ENCODE measurements around the gene ATP6V1G2. TPM values are rescaled to one million over a fixed set of nuclear protein-coding genes. Genes with fewer than 3 reads are reported as not detected.
A peak's percentile ranks its signal among the peaks of the same experiment; 100 is the strongest.

The ATP6V1G2 gene
- total and polyA plus RNA-seq, 7 donors: 2.8 to 9.1 (median 5.0) TPM; not detected in 2

DNA sequence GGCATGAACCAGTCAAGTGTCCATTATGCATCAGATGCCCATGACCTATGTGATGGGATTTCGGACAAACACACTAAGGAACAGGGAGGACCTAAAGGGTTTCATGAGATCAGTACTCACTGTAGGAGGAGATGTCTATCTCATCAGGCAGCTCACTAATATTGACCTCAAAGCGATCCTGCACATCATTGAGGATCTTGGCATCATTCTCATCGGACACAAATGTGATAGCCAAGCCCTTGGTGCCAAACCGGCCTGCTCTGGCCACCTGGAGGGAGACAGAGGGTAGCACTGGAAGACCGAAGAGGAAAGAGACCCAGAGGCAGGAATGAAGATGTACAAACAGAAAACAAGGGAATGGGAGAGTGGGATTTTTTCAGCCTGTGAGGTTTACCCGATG is 15.7 kb downstream of the ATP6V1G2 start:
- no peaks in the 10 kb centered on the region for H3K27me3 ChIP-seq
- no peak for DNase-seq
- intact Hi-C loops (cut with DNase I): no loop called here
- no peaks in the 10 kb centered on the region for H3K4me1 ChIP-seq
- TF ChIP-seq, protein P1, sequence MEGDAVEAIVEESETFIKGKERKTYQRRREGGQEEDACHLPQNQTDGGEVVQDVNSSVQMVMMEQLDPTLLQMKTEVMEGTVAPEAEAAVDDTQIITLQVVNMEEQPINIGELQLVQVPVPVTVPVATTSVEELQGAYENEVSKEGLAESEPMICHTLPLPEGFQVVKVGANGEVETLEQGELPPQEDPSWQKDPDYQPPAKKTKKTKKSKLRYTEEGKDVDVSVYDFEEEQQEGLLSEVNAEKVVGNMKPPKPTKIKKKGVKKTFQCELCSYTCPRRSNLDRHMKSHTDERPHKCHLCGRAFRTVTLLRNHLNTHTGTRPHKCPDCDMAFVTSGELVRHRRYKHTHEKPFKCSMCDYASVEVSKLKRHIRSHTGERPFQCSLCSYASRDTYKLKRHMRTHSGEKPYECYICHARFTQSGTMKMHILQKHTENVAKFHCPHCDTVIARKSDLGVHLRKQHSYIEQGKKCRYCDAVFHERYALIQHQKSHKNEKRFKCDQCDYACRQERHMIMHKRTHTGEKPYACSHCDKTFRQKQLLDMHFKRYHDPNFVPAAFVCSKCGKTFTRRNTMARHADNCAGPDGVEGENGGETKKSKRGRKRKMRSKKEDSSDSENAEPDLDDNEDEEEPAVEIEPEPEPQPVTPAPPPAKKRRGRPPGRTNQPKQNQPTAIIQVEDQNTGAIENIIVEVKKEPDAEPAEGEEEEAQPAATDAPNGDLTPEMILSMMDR (IDR thresholded peaks at IDR 0.05): no peak
- TF ChIP-seq POLR2AphosphoS5 (IDR thresholded peaks at IDR 0.05): no peak
- TF ChIP-seq EP300 (IDR thresholded peaks at IDR 0.05): no peak
- TF ChIP-seq POLR2A (IDR thresholded peaks at IDR 0.05): no peak
- no peak overlapping the region for H3K4me3 ChIP-seq
- H3K27ac ChIP-seq: no peak overlapping the region
- peaks cover 36 to 63% (median 56%) of the 10 kb centered on the region in 4 donors for H3K36me3 ChIP-seq
- 69 to 73% methylated on average over 6 of the region's 6 CpGs for WGBS, 2 donors
- no peaks in the 10 kb centered on the region for H3K9me3 ChIP-seq

- 56 to 60% methylated on average over 12 of the region's 12 CpGs for WGBS, 2 donors
- Histone ChIP-seq H3K36me3 (peaks cover 25 to 52% (median 45%) of the 10 kb centered on the region in 4 donors), H3K27ac (no peak overlapping the region), H3K27me3 (no peaks in the 10 kb centered on the region), H3K4me3 (no peak overlapping the region), H3K9me3 (no peaks in the 10 kb centered on the region), H3K4me1 (no peaks in the 10 kb centered on the region)
- TF ChIP-seq POLR2A (IDR thresholded peaks at IDR 0.05) (no peak), EP300 (IDR thresholded peaks at IDR 0.05) (no peak), POLR2AphosphoS5 (IDR thresholded peaks at IDR 0.05) (peak in 1 of 4 donors; percentile 41)
- TF ChIP-seq, protein P1 (IDR thresholded peaks at IDR 0.05): no peak
- DNase-seq: no peak
- intact Hi-C loops (cut with DNase I): no loop called here
Measured at GRCh38 chr6:31529329-31530150, 16.9 kb downstream of the ATP6V1G2 start.

GRCh38 chr6:31528821-31529328 is 17.5 kb downstream of the ATP6V1G2 start, which contains the start of gene MCCD1:
MCCD1 (plus strand) TSS chr6:31528962; CDS start chr6:31529015, 53 bp downstream.
- no peak within 1 kb of the TSS for H3K27ac ChIP-seq
- intact Hi-C loops (cut with DNase I): no loop called here

GRCh38 chr6:31528307-31528777 is 18.1 kb downstream of the ATP6V1G2 start:
- Histone ChIP-seq H3K4me3 (no peak overlapping the region), H3K36me3 (peaks cover 18 to 40% (median 33%) of the 10 kb centered on the region in 4 donors), H3K27ac (no peak overlapping the region), H3K27me3 (no peaks in the 10 kb centered on the region), H3K4me1 (no peaks in the 10 kb centered on the region), H3K9me3 (no peaks in the 10 kb centered on the region)
- no peak for DNase-seq
- 91 to 95% methylated on average over 4 of the region's 4 CpGs for WGBS, 2 donors
- intact Hi-C loops (cut with DNase I): no loop called here
- TF ChIP-seq, protein P1 (IDR thresholded peaks at IDR 0.05): no peak
- TF ChIP-seq POLR2A (IDR thresholded peaks at IDR 0.05) (no peak), EP300 (IDR thresholded peaks at IDR 0.05) (no peak), POLR2AphosphoS5 (IDR thresholded peaks at IDR 0.05) (no peak)

More at GRCh38 chr6:31528821-31529328, 17.5 kb downstream of the ATP6V1G2 start, which contains the start of gene MCCD1:
- Histone ChIP-seq H3K9me3 (no peaks in the 10 kb centered on the region), H3K4me1 (no peaks in the 10 kb centered on the region), H3K27me3 (no peaks in the 10 kb centered on the region), H3K36me3 (peaks cover 19 to 45% (median 38%) of the 10 kb centered on the region in 4 donors), H3K4me3 (no peak within 1 kb of the TSS)
- WGBS, 2 donors: 68 to 77% methylated on average over 7 of the region's 7 CpGs
- DNase-seq: no peak
- peak in 2 of 4 donors; percentile 6 to 17 for TF ChIP-seq POLR2AphosphoS5 (IDR thresholded peaks at IDR 0.05)
- TF ChIP-seq, protein P1 (IDR thresholded peaks at IDR 0.05): no peak

Measured in sigmoid colon (tissue), 7 donors.